SK-N-SH treated with all-trans-retinoic acid at 6 μM for 48 hours (cell line): Measurements from ENCODE around the gene PGM1.

Experiments
- ATAC-seq: fragments of 200-7000 bp; cut with Tn5 transposase; 3 replicates; pipeline ENCODE4 v1.9.1; 2020; ENCODE audit warnings: mild to moderate bottlenecking, moderate library complexity
- ARNTL ChIP-seq: fragments of 450-650 bp; formaldehyde crosslinking; IDR thresholded peaks from 2 replicates; pipeline ENCODE4 v1.5.0; 2020; ENCODE audit warnings: low read depth, mild to moderate bottlenecking, moderate library complexity, borderline replicate concordance
- BACH2 ChIP-seq: fragments of 250-450 bp; sonication (Bioruptor Pico); IDR thresholded peaks from 2 replicates; pipeline ENCODE4 v1.9.0; 2021; ENCODE audit warnings: mild to moderate bottlenecking, borderline replicate concordance
- CSDC2 ChIP-seq: fragments of 250-450 bp; sonication (Bioruptor Pico); IDR thresholded peaks from 2 replicates; pipeline ENCODE4 v1.5.0; 2020; ENCODE audit warnings: mild to moderate bottlenecking, moderate library complexity
- ESRRG ChIP-seq: fragments of 250-450 bp; sonication (Bioruptor Pico); IDR thresholded peaks from 2 replicates; pipeline ENCODE4 v1.6.1; 2021; ENCODE audit warnings: mild to moderate bottlenecking
- GLIS3 ChIP-seq: fragments of 250-450 bp; sonication (Bioruptor Pico); IDR thresholded peaks from 2 replicates; pipeline ENCODE4 v1.5.0; 2020; ENCODE audit warnings: mild to moderate bottlenecking, moderate library complexity
- ISL1 ChIP-seq: fragments of 250-450 bp; sonication (Bioruptor Pico); IDR thresholded peaks from 2 replicates; pipeline ENCODE4 v2.1.2; 2022; ENCODE audit warnings: mild to moderate bottlenecking, moderate library complexity
- PPARA ChIP-seq: fragments of 250-450 bp; sonication (Bioruptor Pico); IDR thresholded peaks from 2 replicates; pipeline ENCODE4 v1.5.0; 2020; ENCODE audit warnings: mild to moderate bottlenecking, borderline replicate concordance
- RARB ChIP-seq: fragments of 250-450 bp; sonication (Bioruptor Pico); IDR thresholded peaks from 2 replicates; pipeline ENCODE4 v1.8.0; 2021; ENCODE audit warnings: mild to moderate bottlenecking, moderate library complexity
- SNAI2 ChIP-seq: fragments of 250-450 bp; sonication (Bioruptor Pico); IDR thresholded peaks from 2 replicates; pipeline ENCODE4 v1.5.0; 2020; ENCODE audit warnings: mild to moderate bottlenecking, moderate library complexity
- TCF4 ChIP-seq: fragments of 250-450 bp; sonication (Bioruptor Pico); IDR thresholded peaks from 2 replicates; pipeline ENCODE4 v1.8.0; 2021; ENCODE audit warnings: mild to moderate bottlenecking, moderate library complexity, borderline replicate concordance
- TOX ChIP-seq: fragments of 250-450 bp; sonication (Bioruptor Pico); IDR thresholded peaks from 2 replicates; pipeline ENCODE4 v1.8.0; 2021; ENCODE audit warnings: mild to moderate bottlenecking, moderate library complexity, borderline replicate concordance
- ZC3H10 ChIP-seq: fragments of 250-450 bp; sonication (Bioruptor Pico); IDR thresholded peaks from 2 replicates; pipeline ENCODE4 v1.5.1; 2021; ENCODE audit warnings: mild to moderate bottlenecking, moderate library complexity
- ZFP3 ChIP-seq: fragments of 250-450 bp; sonication (Bioruptor Pico); IDR thresholded peaks from 2 replicates; pipeline ENCODE4 v1.5.0; 2020; ENCODE audit warnings: mild to moderate bottlenecking, moderate library complexity
- ZFP30 ChIP-seq: fragments of 450-650 bp; formaldehyde crosslinking; IDR thresholded peaks from 2 replicates; pipeline ENCODE4 v1.5.0; 2022; ENCODE audit warnings: mild to moderate bottlenecking, moderate library complexity
- ZNF565 ChIP-seq: fragments of 450-650 bp; formaldehyde crosslinking; conservative IDR thresholded peaks from 2 replicates; pipeline ENCODE4 v1.5.0; 2020; ENCODE audit warnings: low read depth, mild to moderate bottlenecking, moderate library complexity
- ZNF70 ChIP-seq: fragments of 450-650 bp; formaldehyde crosslinking; IDR thresholded peaks from 2 replicates; pipeline ENCODE4 v1.5.0; 2020; ENCODE audit warnings: mild to moderate bottlenecking, moderate library complexity
- ZNF8 ChIP-seq: fragments of 450-650 bp; formaldehyde crosslinking; IDR thresholded peaks from 2 replicates; pipeline ENCODE4 v1.5.0; 2020; ENCODE audit warnings: mild to moderate bottlenecking, moderate library complexity
- TF ChIP-seq, protein P1 (sequence below): fragments of 250-450 bp; sonication (Bioruptor Pico); IDR thresholded peaks from 2 replicates; pipeline ENCODE4 v1.8.0; 2020; ENCODE audit warnings: mild to moderate bottlenecking, moderate library complexity, borderline replicate concordance
- TF ChIP-seq, protein P2 (sequence below): fragments of 250-450 bp; sonication (Bioruptor Pico); IDR thresholded peaks from 2 replicates; pipeline ENCODE4 v1.8.0; 2021; ENCODE audit warnings: low read depth, mild to moderate bottlenecking, moderate library complexity, borderline replicate concordance
- TF ChIP-seq, protein P3 (sequence below): fragments of 250-450 bp; sonication (Bioruptor Pico); IDR thresholded peaks from 2 replicates; pipeline ENCODE4 v1.5.0; 2020; ENCODE audit warnings: mild to moderate bottlenecking, moderate library complexity
- TF ChIP-seq, protein P4 (sequence below): fragments of 250-450 bp; sonication (Bioruptor Pico); IDR thresholded peaks from 2 replicates; pipeline ENCODE4 v1.5.1; 2021; ENCODE audit warnings: mild to moderate bottlenecking, moderate library complexity
- TF ChIP-seq, protein P5 (sequence below): fragments of 250-450 bp; sonication (Bioruptor Pico); IDR thresholded peaks from 2 replicates; pipeline ENCODE4 v1.5.1; 2020; ENCODE audit warnings: low read depth, mild to moderate bottlenecking, moderate library complexity

PGM1 gene

DNA sequence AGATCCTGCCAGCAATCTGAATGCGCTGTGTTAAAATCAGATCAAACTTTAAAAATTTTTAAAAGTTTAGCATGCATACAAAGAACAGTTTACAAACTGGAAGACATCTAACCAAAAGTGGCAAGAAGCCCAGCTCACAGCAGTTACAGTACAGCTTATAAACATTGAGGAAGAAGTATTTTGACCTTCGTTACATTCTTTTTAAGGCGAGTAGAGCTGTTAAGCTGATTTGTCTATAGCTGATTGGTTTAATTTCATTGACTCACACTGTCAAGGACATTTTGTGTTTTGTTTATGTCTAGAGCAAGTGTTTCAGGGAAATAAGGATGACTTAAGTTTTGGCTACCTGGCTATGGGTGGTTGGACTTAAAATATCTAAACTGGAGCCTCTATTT, 3.0 kb upstream of the PGM1 start:
- ATAC-seq = no peak

DNA sequence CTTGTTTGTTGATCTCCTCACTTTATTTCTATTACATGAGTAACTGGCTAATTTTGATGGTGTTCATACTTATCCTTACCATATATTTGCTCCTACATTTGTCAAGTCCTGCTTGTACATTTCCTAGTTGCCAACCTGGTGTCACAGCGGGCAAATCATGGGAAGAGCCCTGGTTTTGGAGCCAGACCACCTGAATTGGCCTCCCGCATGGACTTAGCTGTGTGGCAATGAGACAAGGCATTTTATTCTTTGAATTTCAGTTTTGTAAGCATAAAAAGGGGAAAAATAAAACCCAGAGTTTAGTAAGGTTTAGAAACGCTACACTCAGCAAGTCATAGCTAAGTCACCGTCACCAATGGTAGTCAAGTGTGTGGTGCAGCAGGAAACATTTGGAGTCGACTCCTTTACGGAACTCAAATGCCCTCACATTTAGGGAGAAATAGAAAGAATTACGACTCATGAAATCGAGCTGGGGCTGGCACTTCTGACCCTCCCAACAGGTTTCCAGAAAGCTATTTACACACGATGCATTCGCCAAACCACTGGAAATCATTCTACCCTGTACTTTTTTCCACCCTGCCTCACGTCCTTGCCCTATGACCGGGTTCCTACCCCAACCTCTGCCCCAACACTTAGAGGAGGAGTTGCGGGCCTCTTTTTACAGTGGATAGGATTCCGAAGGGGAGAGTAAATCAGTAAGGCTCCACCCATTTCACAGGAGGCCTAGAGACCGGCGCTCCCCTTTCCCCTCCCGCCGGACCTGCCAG, 492 bp upstream of the PGM1 start:
- no peak for TF ChIP-seq ISL1
- no peak for TF ChIP-seq ZNF8 (CRISPR knock-in tag)
- no peak for TF ChIP-seq SNAI2 (CRISPR knock-in tag)
- no peak for TF ChIP-seq ZC3H10 (CRISPR knock-in tag)
- TF ChIP-seq, protein P1, sequence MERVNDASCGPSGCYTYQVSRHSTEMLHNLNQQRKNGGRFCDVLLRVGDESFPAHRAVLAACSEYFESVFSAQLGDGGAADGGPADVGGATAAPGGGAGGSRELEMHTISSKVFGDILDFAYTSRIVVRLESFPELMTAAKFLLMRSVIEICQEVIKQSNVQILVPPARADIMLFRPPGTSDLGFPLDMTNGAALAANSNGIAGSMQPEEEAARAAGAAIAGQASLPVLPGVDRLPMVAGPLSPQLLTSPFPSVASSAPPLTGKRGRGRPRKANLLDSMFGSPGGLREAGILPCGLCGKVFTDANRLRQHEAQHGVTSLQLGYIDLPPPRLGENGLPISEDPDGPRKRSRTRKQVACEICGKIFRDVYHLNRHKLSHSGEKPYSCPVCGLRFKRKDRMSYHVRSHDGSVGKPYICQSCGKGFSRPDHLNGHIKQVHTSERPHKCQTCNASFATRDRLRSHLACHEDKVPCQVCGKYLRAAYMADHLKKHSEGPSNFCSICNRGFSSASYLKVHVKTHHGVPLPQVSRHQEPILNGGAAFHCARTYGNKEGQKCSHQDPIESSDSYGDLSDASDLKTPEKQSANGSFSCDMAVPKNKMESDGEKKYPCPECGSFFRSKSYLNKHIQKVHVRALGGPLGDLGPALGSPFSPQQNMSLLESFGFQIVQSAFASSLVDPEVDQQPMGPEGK (CRISPR knock-in tag) = no peak
- no peak for ATAC-seq

More for the DNA sequence above, 3.0 kb upstream of the PGM1 start:
- TF ChIP-seq BACH2 (CRISPR knock-in tag) = no peak
- TF ChIP-seq, protein P2, sequence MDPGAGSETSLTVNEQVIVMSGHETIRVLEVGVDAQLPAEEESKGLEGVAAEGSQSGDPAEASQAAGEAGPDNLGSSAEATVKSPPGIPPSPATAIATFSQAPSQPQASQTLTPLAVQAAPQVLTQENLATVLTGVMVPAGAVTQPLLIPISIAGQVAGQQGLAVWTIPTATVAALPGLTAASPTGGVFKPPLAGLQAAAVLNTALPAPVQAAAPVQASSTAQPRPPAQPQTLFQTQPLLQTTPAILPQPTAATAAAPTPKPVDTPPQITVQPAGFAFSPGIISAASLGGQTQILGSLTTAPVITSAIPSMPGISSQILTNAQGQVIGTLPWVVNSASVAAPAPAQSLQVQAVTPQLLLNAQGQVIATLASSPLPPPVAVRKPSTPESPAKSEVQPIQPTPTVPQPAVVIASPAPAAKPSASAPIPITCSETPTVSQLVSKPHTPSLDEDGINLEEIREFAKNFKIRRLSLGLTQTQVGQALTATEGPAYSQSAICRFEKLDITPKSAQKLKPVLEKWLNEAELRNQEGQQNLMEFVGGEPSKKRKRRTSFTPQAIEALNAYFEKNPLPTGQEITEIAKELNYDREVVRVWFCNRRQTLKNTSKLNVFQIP (CRISPR knock-in tag) = no peak
- no peak for TF ChIP-seq ZNF70 (CRISPR knock-in tag)
- TF ChIP-seq ARNTL (CRISPR knock-in tag) = no peak
- TF ChIP-seq PPARA (CRISPR knock-in tag) = no peak
- TF ChIP-seq GLIS3 (CRISPR knock-in tag) = no peak
- TF ChIP-seq CSDC2 (CRISPR knock-in tag) = no peak
- TF ChIP-seq ISL1 = no peak
- TF ChIP-seq, protein P3, sequence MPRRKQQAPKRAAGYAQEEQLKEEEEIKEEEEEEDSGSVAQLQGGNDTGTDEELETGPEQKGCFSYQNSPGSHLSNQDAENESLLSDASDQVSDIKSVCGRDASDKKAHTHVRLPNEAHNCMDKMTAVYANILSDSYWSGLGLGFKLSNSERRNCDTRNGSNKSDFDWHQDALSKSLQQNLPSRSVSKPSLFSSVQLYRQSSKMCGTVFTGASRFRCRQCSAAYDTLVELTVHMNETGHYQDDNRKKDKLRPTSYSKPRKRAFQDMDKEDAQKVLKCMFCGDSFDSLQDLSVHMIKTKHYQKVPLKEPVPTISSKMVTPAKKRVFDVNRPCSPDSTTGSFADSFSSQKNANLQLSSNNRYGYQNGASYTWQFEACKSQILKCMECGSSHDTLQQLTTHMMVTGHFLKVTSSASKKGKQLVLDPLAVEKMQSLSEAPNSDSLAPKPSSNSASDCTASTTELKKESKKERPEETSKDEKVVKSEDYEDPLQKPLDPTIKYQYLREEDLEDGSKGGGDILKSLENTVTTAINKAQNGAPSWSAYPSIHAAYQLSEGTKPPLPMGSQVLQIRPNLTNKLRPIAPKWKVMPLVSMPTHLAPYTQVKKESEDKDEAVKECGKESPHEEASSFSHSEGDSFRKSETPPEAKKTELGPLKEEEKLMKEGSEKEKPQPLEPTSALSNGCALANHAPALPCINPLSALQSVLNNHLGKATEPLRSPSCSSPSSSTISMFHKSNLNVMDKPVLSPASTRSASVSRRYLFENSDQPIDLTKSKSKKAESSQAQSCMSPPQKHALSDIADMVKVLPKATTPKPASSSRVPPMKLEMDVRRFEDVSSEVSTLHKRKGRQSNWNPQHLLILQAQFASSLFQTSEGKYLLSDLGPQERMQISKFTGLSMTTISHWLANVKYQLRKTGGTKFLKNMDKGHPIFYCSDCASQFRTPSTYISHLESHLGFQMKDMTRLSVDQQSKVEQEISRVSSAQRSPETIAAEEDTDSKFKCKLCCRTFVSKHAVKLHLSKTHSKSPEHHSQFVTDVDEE (CRISPR knock-in tag) = no peak
- no peak for TF ChIP-seq ZFP30 (CRISPR knock-in tag)
- TF ChIP-seq TCF4 (CRISPR knock-in tag) = no peak
- no peak for TF ChIP-seq SNAI2 (CRISPR knock-in tag)
- TF ChIP-seq, protein P4, sequence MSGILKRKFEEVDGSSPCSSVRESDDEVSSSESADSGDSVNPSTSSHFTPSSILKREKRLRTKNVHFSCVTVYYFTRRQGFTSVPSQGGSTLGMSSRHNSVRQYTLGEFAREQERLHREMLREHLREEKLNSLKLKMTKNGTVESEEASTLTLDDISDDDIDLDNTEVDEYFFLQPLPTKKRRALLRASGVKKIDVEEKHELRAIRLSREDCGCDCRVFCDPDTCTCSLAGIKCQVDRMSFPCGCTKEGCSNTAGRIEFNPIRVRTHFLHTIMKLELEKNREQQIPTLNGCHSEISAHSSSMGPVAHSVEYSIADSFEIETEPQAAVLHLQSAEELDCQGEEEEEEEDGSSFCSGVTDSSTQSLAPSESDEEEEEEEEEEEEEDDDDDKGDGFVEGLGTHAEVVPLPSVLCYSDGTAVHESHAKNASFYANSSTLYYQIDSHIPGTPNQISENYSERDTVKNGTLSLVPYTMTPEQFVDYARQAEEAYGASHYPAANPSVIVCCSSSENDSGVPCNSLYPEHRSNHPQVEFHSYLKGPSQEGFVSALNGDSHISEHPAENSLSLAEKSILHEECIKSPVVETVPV = no peak

DNA sequence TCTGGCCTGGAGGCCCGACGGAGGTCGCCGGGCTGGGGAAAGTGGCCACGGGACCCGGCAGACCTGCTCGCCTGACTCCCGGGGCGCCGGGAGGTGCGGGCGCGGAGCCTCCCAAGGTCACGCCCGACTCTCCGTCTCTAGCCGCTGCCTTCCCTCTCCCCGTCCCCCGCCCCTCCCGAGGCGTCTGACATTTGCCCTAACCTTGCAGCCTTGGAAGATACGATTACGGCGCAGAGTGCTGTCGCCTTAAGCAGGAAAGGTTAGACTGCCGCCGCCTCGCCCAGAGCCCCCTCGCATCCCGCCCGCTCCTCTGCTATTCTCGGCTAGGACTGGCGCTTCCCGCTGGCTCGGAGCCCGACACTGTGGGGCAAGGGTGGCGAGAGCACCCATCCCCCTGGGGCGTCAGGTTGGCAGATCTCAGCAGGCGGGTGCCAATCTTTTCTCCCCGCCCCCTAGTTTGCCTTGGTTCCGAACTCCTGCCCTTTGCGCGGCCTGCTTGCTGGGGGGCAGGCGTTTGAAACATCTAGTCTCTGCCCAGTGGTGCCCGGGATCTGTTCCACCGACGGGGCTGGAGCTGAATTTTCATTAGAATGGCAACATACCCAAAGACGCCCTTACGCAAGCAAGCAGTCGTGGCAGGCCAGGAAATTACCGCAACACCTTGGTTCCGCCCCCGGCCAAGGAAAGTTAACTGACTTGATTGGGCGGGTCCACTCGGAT, 835 bp downstream of the PGM1 start:
- ATAC-seq = peak; percentile 68
- TF ChIP-seq RARB (CRISPR knock-in tag) (no peak), ESRRG (CRISPR knock-in tag) (no peak), TCF4 (CRISPR knock-in tag) (no peak), PPARA (CRISPR knock-in tag) (no peak), ZNF565 (no peak), SNAI2 (CRISPR knock-in tag) (no peak)

DNA sequence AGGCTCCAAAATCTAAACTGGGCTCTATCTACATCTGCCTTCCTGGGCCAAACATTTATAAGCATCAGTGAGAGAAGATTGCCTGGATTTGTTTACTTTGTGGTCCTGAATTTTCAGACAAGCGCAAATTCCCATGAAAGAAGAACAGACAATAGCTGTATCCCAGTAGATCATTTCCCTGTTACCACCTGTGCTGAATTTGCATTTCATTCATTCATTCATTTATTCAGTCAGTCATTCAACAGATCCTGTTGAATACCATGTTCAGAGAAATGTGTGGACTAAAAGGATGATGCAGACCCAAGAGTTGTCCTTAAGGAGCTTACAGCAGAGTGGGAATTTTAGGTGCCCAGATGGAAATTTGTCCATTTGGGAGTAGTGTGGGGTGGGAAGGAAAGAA, 2.2 kb downstream of the PGM1 start:
- no peak for ATAC-seq
- TF ChIP-seq ZC3H10 (CRISPR knock-in tag) (no peak), TOX (CRISPR knock-in tag) (no peak), ISL1 (no peak), CSDC2 (CRISPR knock-in tag) (no peak), SNAI2 (CRISPR knock-in tag) (no peak), ZFP3 (CRISPR knock-in tag) (no peak), ZNF565 (no peak), ZFP30 (CRISPR knock-in tag) (no peak)
- TF ChIP-seq, protein P3 (CRISPR knock-in tag) = no peak
- TF ChIP-seq, protein P5, sequence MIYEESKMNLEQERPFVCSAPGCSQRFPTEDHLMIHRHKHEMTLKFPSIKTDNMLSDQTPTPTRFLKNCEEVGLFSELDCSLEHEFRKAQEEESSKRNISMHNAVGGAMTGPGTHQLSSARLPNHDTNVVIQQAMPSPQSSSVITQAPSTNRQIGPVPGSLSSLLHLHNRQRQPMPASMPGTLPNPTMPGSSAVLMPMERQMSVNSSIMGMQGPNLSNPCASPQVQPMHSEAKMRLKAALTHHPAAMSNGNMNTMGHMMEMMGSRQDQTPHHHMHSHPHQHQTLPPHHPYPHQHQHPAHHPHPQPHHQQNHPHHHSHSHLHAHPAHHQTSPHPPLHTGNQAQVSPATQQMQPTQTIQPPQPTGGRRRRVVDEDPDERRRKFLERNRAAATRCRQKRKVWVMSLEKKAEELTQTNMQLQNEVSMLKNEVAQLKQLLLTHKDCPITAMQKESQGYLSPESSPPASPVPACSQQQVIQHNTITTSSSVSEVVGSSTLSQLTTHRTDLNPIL (CRISPR knock-in tag) = no peak
